ENCODE measurements around the gene PPP1R3C.

GRCh38 chr10:91598211-91598977 is 34.5 kb downstream of the PPP1R3C start:
- TF ChIP-seq EZH2phosphoT487 (IDR thresholded peaks at IDR 0.05; ENCODE audit: unreplicated experiment) = no peak
- no peak for TF ChIP-seq POLR2AphosphoS5 (IDR thresholded peaks at IDR 0.05; ENCODE audit: low read depth)
- no peak for TF ChIP-seq EZH2 (IDR thresholded peaks at IDR 0.05; ENCODE audit: low read depth, unreplicated experiment)
- TF ChIP-seq CTCF (conservative IDR thresholded peaks at IDR 0.05; ENCODE audit: low read depth in 2 of 2) = no peak
- no peak for TF ChIP-seq CREB1 (CRISPR knock-in tag; IDR thresholded peaks at IDR 0.05; ENCODE audit: low read depth)
- no peak for TF ChIP-seq REST (IDR thresholded peaks at IDR 0.05; ENCODE audit: unreplicated experiment)
- no peak for TF ChIP-seq STAT1 (IDR thresholded peaks at IDR 0.05; ENCODE audit: unreplicated experiment)
- no peak for TF ChIP-seq ZNF114 (CRISPR knock-in tag; IDR thresholded peaks at IDR 0.05)
- TF ChIP-seq ETS1 (IDR thresholded peaks at IDR 0.05) = no peak
- no peak for TF ChIP-seq ZNF331 (CRISPR knock-in tag; IDR thresholded peaks at IDR 0.05; ENCODE audit: low read depth)
- TF ChIP-seq JUNB (IDR thresholded peaks at IDR 0.05; ENCODE audit: unreplicated experiment) = no peak

Measured in GM23338 (cell line).